MCF 10A (cell line): ENCODE measurements around the gene PHC3. TPM values are rescaled to one million over a fixed set of nuclear protein-coding genes. Genes with fewer than 3 reads are reported as not detected.

ENCODE experiments used
- BruUV-seq: library from RNA; stranded (reverse); fragments of 400-500 nt; replicated peaks from 2 replicates; lab custom pipeline; 2021; lab: Mats Ljungman, UMichigan
- CTCF ChIA-PET: fragments of 300-600 bp; sonication (Branson Sonifier 250); formaldehyde crosslinking; extraction: SDS; loops from one replicate; lab custom pipeline; 2021; ENCODE audit warnings: antibody characterized with exemption, inconsistent platforms; lab: Yijun Ruan, JAX
- POLR2A ChIA-PET: fragments of 300-600, 350-650 bp; sonication (Branson Sonifier 250); formaldehyde crosslinking; extraction: SDS; loops from one replicate; lab custom pipeline; 2020; ENCODE audit warnings: antibody characterized with exemption, inconsistent platforms; lab: Yijun Ruan, JAX
- DNase-seq: peaks from one replicate; pipeline ENCODE4 v3.0.0-alpha.2; 2018; ENCODE audit not compliant: unreplicated experiment
- H3K27ac Mint-ChIP-seq: one replicate; pipeline ENCODE4 v1.8.0; 2022; ENCODE audit warnings: mild to moderate bottlenecking, low read depth, mixed read lengths; ENCODE audit not compliant: unreplicated experiment
- H3K27me3 Mint-ChIP-seq: one replicate; pipeline ENCODE4 v1.8.0; 2022; ENCODE audit warnings: mixed read lengths; ENCODE audit not compliant: insufficient read depth, unreplicated experiment
- H3K36me3 Mint-ChIP-seq: one replicate; pipeline ENCODE4 v1.8.0; 2022; ENCODE audit warnings: mild to moderate bottlenecking, moderate library complexity, mixed read lengths; ENCODE audit not compliant: insufficient read depth, unreplicated experiment
- H3K4me1 Mint-ChIP-seq: one replicate; pipeline ENCODE4 v1.8.0; 2022; ENCODE audit warnings: mixed read lengths; ENCODE audit not compliant: insufficient read depth, unreplicated experiment
- H3K4me3 Mint-ChIP-seq: one replicate; pipeline ENCODE4 v1.8.0; 2022; ENCODE audit warnings: mild to moderate bottlenecking, moderate library complexity, mixed read lengths; ENCODE audit not compliant: unreplicated experiment
- H3K9me3 Mint-ChIP-seq: one replicate; pipeline ENCODE4 v1.8.0; 2022; ENCODE audit warnings: mixed read lengths; ENCODE audit not compliant: unreplicated experiment
- CTCF ChIP-seq: fragments of 200-600 bp; IDR thresholded peaks from one replicate; pipeline ENCODE4 v1.8.0; 2022; ENCODE audit warnings: antibody characterized with exemption, mild to moderate bottlenecking; ENCODE audit not compliant: unreplicated experiment
- intact Hi-C: fragments of 100-400 bp; cut with micrococcal nuclease; formaldehyde crosslinking; loops from 2 replicates; pipeline ENCODE4 v1.14.1; 2022
- total RNA-seq: library from RNA; stranded (reverse); gene quantifications from 2 replicates; pipeline ENCODE4 v1.2.3, GENCODE V29; 2022

The PHC3 gene
- total RNA-seq, 1 experiment from 2014 or later, result 54.3 TPM

- no peaks in the 10 kb centered on the region for H3K27me3 Mint-ChIP-seq
- no peak for DNase-seq
- intact Hi-C loops, result no loop called here
- no TSS peak for BruUV-seq
- H3K4me1 Mint-ChIP-seq, result no peaks in the 10 kb centered on the region
- H3K36me3 Mint-ChIP-seq, result peaks cover 6% of the 10 kb centered on the region
- TF ChIP-seq CTCF, result no peak
- ChIA-PET CTCF (interaction anchor here (1.1 kb wide), 1 partner anchor 16 kb away, joined by 5 read pairs; no protein-coding TSS in a partner anchor), POLR2A (interaction anchor here (0.7 kb wide), 1 partner anchor 43 kb away, joined by 3 read pairs; no protein-coding TSS in a partner anchor)
- H3K27ac Mint-ChIP-seq, result no peak overlapping the region
- H3K9me3 Mint-ChIP-seq, result peaks cover 7% of the 10 kb centered on the region
- no peak overlapping the region for H3K4me3 Mint-ChIP-seq
Observed at GRCh38 chr3:170059447-170059846, 122.1 kb downstream of the PHC3 start.

GRCh38 chr3:170058127-170058526 is 123.4 kb downstream of the PHC3 start:
- Mint-ChIP-seq H3K4me3 (no peak overlapping the region), H3K27ac (no peak overlapping the region), H3K27me3 (no peaks in the 10 kb centered on the region), H3K4me1 (no peaks in the 10 kb centered on the region), H3K36me3 (peaks cover 6% of the 10 kb centered on the region), H3K9me3 (peaks cover 7% of the 10 kb centered on the region)
- BruUV-seq, result no TSS peak
- no peak for TF ChIP-seq CTCF
- CTCF ChIA-PET, result no interaction called here
- no peak for DNase-seq
- POLR2A ChIA-PET, result interaction anchor here (0.6 kb wide), 1 partner anchor 76 kb away, joined by 3 read pairs; no protein-coding TSS in a partner anchor
- intact Hi-C loops, result no loop called here

- no peaks in the 10 kb centered on the region for H3K4me1 Mint-ChIP-seq
- peaks cover under 1% of the 10 kb centered on the region for H3K36me3 Mint-ChIP-seq
- ChIA-PET POLR2A (interaction anchor here (0.7 kb wide), 1 partner anchor 8 kb away, joined by 3 read pairs; no protein-coding TSS in a partner anchor), CTCF (no interaction called here)
- BruUV-seq, result no TSS peak
- no peaks in the 10 kb centered on the region for H3K27me3 Mint-ChIP-seq
- H3K4me3 Mint-ChIP-seq, result no peak overlapping the region
- peaks cover 6% of the 10 kb centered on the region for H3K9me3 Mint-ChIP-seq
- no peak overlapping the region for H3K27ac Mint-ChIP-seq
- no peak for TF ChIP-seq CTCF
- intact Hi-C loops, result no loop called here
- no peak for DNase-seq
Observed at GRCh38 chr3:170057550-170057949, 124.0 kb downstream of the PHC3 start.

GRCh38 chr3:170056710-170057454 is 124.7 kb downstream of the PHC3 start:
- intact Hi-C loops, result no loop called here
- TF ChIP-seq CTCF, result no peak
- POLR2A ChIA-PET, result interaction anchor here (0.7 kb wide), 1 partner anchor 9 kb away, joined by 3 read pairs; no protein-coding TSS in a partner anchor
- H3K27ac Mint-ChIP-seq, result no peak overlapping the region
- H3K36me3 Mint-ChIP-seq, result no peaks in the 10 kb centered on the region
- H3K4me1 Mint-ChIP-seq, result no peaks in the 10 kb centered on the region
- no peaks in the 10 kb centered on the region for H3K27me3 Mint-ChIP-seq
- no TSS peak for BruUV-seq
- H3K9me3 Mint-ChIP-seq, result no peaks in the 10 kb centered on the region
- no peak overlapping the region for H3K4me3 Mint-ChIP-seq
- CTCF ChIA-PET, result no interaction called here
- no peak for DNase-seq
